ENCODE data around the gene C22orf31.

DNA sequence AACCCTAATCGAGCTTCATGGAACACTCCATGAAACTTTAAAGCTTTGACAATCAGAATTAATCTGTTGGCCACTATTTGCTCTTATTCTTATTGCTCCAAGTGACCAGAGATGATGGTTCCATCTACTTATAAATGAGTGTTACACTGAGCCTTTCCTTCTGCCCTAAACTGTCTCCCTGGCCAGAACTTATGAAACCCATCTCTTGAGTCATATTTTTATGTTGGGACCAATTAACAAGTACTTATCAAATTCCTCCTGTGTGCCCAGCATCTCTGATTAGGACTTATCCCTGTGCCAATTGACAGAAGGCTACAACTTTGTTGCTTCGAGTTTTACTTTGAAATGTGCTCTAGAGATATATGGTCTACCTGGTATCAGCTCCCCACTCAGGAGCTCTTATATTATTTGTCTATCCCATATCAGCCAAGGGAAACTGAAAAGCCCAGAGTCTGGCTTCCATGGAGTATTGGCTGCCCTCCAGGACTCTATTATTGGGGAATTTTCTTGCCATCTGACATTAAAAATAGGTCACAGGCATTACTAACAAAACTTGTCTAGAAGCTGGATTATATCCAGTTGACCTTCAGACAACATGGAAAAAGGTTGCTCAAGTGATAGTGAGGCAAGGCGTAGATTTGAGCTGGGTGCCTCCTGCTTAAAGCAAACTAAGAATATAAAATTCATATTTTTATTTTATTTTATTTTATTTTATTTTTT, 20.0 kb upstream of the C22orf31 start:
- TF ChIP-seq EP300 (IDR thresholded peaks at IDR 0.05) (no peak), POLR2A (IDR thresholded peaks at IDR 0.05; ENCODE audit: low read depth) (no peak)
- TF ChIP-seq, protein P1, sequence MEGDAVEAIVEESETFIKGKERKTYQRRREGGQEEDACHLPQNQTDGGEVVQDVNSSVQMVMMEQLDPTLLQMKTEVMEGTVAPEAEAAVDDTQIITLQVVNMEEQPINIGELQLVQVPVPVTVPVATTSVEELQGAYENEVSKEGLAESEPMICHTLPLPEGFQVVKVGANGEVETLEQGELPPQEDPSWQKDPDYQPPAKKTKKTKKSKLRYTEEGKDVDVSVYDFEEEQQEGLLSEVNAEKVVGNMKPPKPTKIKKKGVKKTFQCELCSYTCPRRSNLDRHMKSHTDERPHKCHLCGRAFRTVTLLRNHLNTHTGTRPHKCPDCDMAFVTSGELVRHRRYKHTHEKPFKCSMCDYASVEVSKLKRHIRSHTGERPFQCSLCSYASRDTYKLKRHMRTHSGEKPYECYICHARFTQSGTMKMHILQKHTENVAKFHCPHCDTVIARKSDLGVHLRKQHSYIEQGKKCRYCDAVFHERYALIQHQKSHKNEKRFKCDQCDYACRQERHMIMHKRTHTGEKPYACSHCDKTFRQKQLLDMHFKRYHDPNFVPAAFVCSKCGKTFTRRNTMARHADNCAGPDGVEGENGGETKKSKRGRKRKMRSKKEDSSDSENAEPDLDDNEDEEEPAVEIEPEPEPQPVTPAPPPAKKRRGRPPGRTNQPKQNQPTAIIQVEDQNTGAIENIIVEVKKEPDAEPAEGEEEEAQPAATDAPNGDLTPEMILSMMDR (IDR thresholded peaks at IDR 0.05) = no peak
